GM18861 (cell line): ENCODE measurements around the gene TAOK2.

ENCODE experiments used
- ATAC-seq: cut with Tn5 transposase; IDR thresholded peaks from one replicate; pipeline ENCODE4 v1.9.1; 2021; ENCODE audit not compliant: unreplicated experiment

The TAOK2 gene

GRCh38 chr16:29986931-29987330 is 13.3 kb downstream of the TAOK2 start:
- ATAC-seq: no peak

GRCh38 chr16:29987371-29988085 is 13.9 kb downstream of the TAOK2 start:
- ATAC-seq: no peak

- no peak for ATAC-seq
These were observed 14.8 kb downstream of the TAOK2 start for GRCh38 chr16:29988346-29989075.

- no peak for ATAC-seq
These were observed 15.6 kb downstream of the TAOK2 start for GRCh38 chr16:29989111-29989858.

GRCh38 chr16:29990034-29990433 is 16.4 kb downstream of the TAOK2 start:
- no peak for ATAC-seq

- no peak for ATAC-seq
These were observed 17.4 kb downstream of the TAOK2 start for GRCh38 chr16:29990883-29991570.

GRCh38 chr16:29991571-29991904 is 17.9 kb downstream of the TAOK2 start:
- ATAC-seq: no peak

- no peak for ATAC-seq
These were observed 18.8 kb downstream of the TAOK2 start for GRCh38 chr16:29992344-29992967.

- no peak for ATAC-seq
These were observed 19.7 kb downstream of the TAOK2 start for GRCh38 chr16:29993191-29993902.

GRCh38 chr16:29993903-29994599 is 20.4 kb downstream of the TAOK2 start:
- no peak for ATAC-seq

- ATAC-seq: no peak
These were observed 21.1 kb downstream of the TAOK2 start for GRCh38 chr16:29994600-29995323.

GRCh38 chr16:29995324-29995910 is 21.7 kb downstream of the TAOK2 start, which contains the start of gene HIRIP3:
TSS of gene HIRIP3 (minus strand) at chr16:29995617. CDS start at chr16:29995605, 12 bp downstream.
- peak; percentile 40 for ATAC-seq

GRCh38 chr16:29995911-29996765 is 22.5 kb downstream of the TAOK2 start, which contains the start of gene INO80E:
TSS of gene INO80E (plus strand) at chr16:29996241. CDS start at chr16:29996311, 70 bp downstream.
- ATAC-seq: peak; percentile 88

- ATAC-seq: no peak
These were observed 23.1 kb downstream of the TAOK2 start for GRCh38 chr16:29996766-29997250.

- ATAC-seq: no peak
These were observed 25.9 kb downstream of the TAOK2 start for GRCh38 chr16:29999605-30000004.

- ATAC-seq: no peak
These were observed 27.3 kb downstream of the TAOK2 start for GRCh38 chr16:30000735-30001631.
